Jurkat, Clone E6-1 (cell line): ENCODE data around the gene GDF2. TPM values are rescaled to one million over a fixed set of nuclear protein-coding genes. Genes with fewer than 3 reads are reported as not detected.

Source experiments
- DNase-seq: peaks from one replicate; pipeline ENCODE4 v3.0.0-alpha.2; 2011; ENCODE audit warnings: low read depth, low spot score
- H3K4me3 ChIP-seq: 2 replicates; pipeline ENCODE4 v1.5.1; 2011; ENCODE audit warnings: mild to moderate bottlenecking, low read length, control low read depth, moderate library complexity
- polyA plus RNA-seq: library from polyadenylated mRNA; unstranded; fragments of >200 nt; gene quantifications from one replicate; pipeline ENCODE4 v1.2.1, GENCODE V29; 2012; ENCODE audit warnings: missing spikeins; ENCODE audit not compliant: insufficient read length, insufficient read depth

Gene GDF2
- not detected for polyA plus RNA-seq

DNA sequence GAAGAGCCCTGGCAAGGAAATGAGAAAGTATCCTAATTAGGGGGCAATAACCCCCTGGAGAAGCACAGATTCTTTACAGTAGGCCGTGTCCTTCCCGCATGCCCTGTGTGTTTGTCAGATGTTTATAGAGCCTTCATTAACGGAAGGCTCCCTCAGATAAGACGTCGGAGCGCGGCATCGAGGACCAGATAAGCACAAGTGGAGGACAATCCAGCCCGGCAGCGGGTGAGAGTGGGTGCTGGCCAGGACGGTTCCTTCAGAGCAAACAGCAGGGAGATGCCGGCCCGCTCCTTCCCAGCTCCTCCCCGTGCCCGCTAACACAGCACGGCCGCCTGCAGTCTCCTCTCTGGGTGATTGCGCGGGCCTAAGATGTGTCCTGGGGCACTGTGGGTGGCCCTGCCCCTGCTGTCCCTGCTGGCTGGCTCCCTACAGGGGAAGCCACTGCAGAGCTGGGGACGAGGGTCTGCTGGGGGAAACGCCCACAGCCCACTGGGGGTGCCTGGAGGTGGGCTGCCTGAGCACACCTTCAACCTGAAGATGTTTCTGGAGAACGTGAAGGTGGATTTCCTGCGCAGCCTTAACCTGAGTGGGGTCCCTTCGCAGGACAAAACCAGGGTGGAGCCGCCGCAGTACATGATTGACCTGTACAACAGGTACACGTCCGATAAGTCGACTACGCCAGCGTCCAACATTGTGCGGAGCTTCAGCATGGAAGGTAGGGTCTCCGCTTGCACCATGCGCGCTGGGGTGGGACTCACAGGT is at the start of gene GDF2:
GDF2 (plus strand) TSS at position 155 of the 762 bp plus-strand sequence; CDS start at position 370, 215 bp downstream.
- no peak within 1 kb of the TSS for H3K4me3 ChIP-seq
- no peak for DNase-seq

DNA sequence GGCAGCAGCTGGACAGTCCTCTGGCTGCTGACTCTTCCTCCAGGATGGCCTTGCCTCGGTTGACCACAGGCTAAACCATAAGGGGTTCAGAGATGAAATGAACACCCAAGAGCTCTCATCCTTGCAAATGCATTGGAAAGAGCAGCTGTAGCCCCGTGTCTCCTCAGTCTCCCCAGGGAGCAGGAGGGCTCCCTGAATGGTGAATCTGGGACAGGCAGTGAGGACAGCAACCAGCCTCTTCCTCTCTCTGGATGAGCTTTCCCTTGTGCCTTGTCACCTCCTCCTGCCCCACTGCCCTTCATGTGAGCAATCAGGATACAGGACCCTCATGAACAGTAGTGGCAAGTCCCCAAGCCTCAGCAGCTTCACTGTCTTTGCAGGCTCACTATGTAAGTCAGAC is 46.2 kb upstream of the GDF2 start:
- no peak overlapping the region for H3K4me3 ChIP-seq
- DNase-seq, result no peak

DNA sequence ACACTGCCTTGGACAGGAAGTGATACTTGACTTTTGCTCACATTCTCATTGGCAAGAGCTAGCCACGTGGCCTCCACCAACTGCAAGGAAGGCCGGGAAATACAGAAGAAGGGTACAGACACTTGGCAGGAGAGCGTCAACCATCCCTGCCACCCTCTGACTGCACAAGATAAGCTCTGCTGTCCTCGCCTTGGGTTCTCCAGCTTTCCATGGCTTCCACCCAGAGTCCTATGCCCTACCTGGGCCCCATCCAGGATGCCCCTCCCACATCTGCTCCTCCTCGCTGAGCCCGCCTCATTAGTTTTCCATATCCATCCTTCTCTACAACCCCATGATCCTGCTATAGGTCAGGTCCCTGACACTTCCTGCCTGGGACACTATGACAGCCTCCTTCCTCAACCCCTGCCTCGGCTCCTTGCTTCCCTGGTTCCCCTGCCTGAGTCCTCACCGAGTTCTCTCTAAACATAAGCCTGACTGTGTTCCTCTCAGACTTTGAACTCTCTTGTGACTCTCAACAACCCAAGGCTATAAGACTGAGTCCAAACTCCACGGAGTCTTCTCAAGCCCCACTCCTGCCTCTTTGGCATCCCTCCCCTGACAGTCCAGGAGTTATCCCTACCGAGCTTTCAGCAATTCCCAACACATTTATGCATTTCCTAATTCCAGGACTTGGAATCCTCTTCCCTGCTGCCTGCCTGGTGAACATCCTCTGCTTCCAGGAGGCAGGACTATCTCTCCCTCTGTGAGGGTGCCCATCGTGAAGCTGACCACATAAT is 45.5 kb upstream of the GDF2 start:
- no peak for DNase-seq
- peak overlapping the region; percentile 20; the same call in 1 of the 2 replicates for H3K4me3 ChIP-seq

DNA sequence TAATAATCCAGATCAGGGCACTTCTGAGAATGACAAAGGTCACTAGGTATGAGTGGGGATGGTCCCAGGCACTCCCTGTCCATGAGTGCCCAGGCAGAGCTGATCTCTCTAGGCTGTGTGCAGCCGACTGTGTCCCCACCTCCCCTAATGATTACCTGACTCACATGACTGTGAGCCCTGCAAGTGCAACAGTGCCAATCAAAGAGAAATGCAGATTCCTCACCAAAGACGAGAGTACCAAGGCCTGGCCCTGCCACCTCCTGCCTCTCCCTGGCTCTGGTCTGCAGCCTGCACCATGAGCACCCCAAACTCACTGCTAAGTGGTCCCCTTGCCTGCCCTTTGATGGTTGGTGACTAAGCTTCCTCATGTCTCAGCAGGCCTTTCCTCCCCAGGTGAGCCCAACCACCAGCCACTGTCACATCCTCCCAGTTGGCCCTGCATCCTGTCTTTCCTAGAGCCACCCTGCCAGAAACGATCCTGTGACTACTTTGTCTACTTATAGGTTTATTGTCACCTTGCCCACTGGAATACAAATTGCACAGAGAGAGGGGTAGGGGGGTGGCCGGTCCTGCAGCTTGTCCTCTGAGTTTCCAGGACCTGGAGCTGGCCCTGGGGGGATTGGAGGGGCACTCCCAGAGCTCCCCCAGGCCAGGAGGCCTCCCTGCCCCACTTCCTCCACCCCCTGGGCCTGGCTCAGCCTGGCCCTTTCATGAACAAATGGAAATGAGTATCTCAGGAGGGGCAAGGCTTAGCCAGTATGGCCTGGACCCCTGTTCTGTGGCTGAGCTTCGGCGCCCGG is 44.7 kb upstream of the GDF2 start:
- peak overlapping the region; percentile 20 for H3K4me3 ChIP-seq
- DNase-seq, result peak; percentile 94

DNA sequence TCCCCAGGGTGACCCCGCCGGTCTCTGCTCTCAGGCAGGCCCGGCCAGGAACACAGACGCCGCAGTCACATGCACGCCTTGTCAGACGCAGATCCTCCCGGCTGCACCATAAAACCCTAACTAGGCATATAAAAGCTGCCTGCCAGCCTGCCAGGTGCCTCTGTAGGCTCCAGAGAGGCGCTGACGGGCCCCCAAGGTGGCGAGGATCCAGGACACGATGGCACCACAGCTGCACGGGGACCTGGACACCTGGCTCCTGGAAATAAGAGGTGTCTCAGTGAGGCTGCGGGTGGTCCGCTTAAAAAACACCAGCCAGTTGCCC is 44.1 kb upstream of the GDF2 start:
- H3K4me3 ChIP-seq, result no peak overlapping the region
- DNase-seq, result peak; percentile 34

DNA sequence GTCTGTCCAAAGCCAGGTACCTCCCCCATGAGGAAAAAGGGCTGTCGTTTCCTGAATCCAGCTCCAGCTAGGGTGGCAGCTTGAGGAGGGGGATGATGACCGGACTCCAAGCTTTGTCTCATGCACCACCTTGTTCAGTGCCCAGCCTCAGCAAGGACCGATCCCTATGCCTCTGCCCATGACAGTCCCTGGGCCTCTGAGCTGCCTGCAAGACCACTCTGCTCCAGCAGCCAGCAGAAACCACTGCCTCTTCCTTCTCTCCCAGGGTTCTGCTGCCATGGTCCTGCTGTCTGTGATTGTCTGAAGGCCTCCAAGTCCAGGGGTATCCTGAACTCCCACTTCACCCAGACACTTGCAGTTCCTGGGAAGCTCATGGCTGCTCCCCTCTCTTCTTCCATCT is 43.5 kb upstream of the GDF2 start:
- no peak for DNase-seq
- H3K4me3 ChIP-seq, result no peak overlapping the region

DNA sequence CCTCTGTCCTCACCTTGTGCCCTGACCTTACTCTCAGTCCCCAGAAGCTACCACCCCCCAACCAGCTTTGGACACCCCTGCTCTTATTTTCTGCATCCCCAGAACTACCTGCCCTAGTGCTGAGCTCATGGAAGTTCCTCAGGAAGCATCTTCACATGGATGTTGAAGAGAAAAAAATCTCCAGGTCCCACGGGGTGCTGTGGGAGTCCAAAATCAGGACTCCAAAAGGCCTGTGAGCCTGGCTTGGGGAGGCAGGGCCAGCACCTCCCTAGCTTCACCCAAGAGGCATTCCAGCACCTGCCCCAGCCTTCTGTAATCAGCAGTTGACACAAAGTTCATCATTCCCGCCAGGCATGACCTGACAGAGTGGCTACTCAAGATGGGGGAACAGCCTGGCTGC is 43.0 kb upstream of the GDF2 start:
- no peak overlapping the region for H3K4me3 ChIP-seq
- DNase-seq, result no peak

DNA sequence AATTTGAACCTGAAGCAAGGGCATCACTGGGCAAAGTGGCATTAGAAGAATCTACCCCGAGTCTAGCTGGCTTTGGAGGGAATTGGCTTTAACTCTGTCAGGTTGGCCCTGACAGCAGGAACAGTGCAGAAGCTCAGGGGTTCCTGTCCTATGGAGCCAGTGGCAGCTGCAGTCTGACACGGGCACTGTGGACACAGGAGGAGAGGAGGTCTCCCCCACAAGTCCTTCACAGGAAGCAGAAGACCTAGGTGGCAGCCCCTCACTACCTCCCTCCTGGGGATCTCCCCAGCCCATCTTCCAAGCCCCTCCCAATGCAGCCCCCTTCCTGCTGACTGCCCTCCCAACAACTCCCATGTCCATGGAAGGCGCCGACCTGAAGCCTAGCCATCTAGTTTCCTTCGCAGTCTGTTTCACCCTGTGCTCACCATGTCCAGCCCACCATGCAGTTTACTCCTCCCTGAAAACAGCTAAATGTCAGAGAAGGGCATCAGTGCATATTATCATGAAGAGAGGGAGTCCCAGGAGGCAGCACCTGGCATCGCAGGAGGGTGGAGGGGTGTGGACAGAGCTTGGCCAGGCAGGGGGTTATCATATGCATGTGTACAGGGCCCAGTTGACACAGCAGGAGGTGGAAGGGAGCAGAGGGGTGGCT is 40.1 kb upstream of the GDF2 start:
- no peak for DNase-seq
- no peak overlapping the region for H3K4me3 ChIP-seq

DNA sequence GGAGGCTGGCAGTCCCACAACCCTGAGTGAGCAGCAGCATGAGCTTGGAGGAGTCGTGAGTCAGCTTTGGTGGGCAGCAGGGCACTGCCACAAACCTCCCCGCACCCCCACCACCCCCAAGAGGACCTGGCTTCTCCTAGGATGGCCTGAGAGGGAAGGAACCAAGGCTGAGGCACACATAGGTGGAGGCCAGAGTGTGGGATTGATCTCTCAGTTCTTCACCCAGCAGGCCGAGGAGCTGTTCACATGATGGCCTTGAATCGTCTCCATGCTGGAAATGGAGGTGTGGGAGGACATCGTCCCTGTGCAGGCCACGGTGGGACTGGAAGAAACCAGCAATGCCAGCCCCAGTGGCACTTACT is 39.6 kb upstream of the GDF2 start:
- H3K4me3 ChIP-seq, result no peak overlapping the region
- no peak for DNase-seq

DNA sequence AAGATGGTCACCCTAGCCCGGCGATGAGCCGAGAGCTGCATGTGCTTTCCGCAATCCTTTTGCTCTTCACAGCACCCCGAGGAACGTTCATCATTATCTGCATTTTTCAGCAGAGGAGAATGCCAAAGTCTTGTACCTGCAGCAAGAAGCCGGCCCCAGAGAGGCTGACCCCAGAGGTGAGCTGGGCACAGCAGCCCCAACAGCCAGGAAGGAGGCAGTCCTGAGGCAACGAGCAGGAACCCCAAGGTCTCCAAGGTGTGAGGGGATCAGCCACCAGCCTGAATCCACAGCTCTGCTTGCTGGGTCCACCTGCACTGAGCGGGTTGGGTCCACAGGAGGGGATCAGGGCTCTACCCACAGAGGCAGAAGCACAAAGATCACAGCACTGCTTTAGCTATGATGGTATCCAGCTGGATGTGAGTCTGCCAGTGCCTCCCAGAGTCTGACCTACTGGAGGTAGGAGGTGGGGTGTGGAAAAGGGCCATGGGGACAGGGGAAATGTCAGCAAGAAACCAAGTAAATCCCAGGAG is 39.1 kb upstream of the GDF2 start:
- no peak for DNase-seq
- H3K4me3 ChIP-seq, result no peak overlapping the region

DNA sequence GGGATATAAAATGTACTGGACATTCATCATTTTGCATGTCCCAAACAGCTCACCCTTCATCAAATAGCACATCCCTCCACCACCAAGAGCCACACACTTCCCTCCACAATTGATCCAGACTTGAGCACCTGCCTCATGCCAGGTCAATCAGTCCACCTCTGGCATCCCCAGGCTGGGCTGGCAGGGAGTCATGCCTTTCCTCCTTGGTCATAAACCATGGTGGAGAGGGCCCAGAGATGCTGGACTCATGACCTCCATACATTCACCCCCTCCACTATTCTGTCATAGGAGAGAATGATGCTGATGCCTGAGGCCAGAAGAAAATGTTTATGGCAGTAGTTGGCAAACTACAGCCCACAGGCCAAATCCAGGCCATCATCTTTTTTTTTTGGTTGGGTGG is 38.4 kb upstream of the GDF2 start:
- H3K4me3 ChIP-seq, result no peak overlapping the region
- no peak for DNase-seq

DNA sequence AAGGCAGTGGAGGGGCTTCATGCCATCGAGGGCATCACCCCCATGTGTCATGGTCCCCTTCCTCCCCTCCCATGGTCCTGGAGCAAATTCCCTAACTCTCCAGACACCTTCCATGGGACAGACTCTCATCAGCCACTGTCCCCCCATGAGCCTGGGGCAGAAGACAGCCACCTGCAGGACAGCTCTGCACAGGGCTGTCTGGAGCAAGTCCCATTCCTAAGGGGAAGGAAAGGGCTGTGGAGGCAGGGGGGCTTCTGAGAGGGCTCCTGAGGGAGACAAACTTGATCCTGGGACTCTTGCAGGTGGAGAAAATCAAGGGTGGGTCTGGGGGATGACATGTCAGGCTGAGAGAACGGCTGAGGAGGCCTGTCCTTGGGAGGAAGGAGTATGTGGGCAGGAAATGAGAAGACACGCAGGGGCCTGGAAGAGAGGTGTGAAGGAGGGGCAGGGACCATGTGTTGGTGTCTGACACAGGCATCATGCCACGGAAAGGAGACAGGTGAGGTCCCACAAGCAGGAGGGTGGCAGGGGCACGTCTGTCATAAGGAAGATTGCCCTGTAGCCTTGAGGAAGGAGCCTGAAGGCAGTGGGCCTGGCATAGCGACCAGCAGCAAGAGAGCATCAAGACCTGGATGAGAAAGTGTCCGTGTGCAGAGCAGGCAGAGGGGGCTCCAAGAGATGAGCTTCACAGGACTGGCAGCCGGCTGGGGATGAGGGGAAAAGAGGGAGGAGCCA is 36.7 kb upstream of the GDF2 start:
- no peak overlapping the region for H3K4me3 ChIP-seq
- DNase-seq, result no peak

DNA sequence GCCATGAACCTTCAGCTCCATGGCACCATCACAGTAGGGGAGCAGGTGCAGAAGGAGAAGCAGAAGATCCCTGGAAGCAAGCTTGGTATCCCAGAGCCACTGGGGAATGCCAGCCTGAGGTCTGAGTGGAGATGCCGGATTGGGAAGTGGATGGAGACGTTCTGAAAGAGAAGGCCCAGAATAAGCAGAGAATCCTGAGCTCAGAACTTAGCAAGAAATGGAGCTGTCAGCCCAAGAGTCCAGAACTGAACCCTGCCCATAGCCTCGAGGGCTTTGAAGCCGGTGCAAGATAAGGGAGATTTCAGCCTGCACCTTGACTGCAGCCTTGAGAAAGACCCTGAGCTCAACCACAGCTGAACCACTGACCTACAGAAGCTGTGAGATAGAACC is 36.1 kb upstream of the GDF2 start:
- no peak overlapping the region for H3K4me3 ChIP-seq

DNA sequence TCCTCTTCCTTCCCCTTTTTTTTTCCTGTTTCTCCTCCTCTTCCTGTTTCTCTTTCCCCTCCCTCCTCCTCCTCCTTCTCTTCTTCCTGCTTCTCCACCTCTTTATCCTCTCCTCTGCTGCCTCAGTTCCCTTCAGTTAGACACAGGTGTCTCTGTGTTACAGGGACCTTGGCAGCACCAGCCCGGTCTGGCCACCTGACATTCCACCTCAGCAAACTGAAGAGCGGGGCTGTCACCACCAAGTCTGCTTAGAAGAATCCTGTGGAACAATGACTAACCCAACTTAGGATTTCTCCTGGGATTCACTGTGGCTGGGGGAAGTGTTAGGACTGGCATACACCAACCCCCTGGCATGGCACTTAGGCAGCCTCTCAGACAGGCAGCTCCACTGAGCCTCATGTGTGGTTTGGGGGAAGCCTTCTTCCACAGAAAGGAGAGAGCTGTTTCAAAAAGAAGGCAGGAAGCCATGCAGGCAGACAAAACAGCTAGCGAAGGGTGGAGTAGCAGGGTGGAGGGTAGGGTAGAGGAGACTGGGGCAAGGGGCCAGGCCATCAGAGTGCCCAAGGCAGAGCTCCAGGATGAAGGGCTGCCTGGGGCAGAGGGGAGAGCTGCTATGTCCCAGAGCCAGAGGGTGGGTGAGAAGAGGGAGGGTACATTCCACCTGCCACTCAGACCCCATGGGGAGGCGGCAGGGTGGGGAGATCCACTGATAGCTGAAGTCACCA is 35.5 kb upstream of the GDF2 start:
- DNase-seq, result peak; percentile 45
- H3K4me3 ChIP-seq, result no peak overlapping the region

More for the DNA sequence above, 36.1 kb upstream of the GDF2 start:
- DNase-seq, result no peak

DNA sequence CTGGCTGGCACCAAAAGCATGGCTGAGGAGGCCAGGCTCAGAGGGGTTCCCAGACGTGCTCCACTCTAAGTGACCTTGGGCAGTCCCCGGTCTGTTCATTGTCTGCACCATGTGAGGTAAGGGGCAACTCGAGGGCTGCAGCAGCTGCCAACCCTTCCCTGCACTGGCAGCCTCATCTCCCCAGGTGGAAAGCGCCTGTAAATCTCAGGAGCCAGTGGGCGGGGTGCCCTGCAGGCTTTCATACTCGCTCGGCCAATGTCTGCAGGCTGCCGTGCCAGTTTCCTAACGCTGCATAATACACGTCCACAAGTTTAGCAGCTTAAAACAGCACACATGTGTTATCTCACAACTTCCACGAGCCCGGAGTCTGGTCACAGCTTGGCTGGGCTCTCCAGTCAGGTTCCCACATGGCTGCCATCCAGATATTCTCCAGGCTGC is 34.9 kb upstream of the GDF2 start:
- no peak for DNase-seq
- H3K4me3 ChIP-seq, result no peak overlapping the region

DNA sequence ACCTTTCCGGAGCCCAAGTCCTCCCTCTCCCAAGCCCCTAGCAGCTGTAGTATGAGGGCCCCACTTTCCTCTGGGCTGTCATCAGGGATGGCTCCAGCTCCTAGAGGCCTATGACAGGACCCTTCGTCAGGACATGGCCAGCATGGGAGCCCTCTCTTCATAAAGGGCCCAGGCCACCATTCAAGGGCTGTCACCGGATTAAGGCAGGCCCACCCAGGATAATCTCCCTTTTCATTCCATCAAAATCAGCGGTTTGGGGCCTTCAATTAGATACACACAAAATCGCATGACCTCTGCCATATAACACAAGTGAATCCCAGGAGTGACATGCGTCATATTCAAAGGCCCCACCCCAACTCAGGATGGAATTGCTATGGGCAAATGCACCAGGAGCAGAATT is 34.4 kb upstream of the GDF2 start:
- no peak for DNase-seq
- H3K4me3 ChIP-seq, result no peak overlapping the region

DNA sequence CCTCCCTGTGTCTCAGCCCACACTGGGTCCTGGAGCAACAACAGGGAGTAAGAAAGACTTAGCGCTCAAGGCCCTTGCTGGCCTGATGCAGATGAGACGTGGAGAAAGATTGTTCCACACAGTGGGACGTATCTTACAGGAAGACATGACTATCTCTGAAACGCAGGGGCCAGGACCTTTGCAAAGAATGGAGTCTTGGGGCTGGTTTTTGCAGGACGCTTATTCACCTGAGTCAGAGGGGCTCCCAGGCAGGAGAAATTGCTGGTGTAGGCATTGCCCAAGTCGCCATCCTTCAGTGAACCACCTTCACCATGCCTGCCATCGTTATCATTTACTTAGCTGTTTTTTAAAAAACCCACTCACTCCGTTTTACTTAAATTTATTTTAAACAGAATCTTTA is 34.0 kb upstream of the GDF2 start:
- no peak for DNase-seq
- no peak overlapping the region for H3K4me3 ChIP-seq

DNA sequence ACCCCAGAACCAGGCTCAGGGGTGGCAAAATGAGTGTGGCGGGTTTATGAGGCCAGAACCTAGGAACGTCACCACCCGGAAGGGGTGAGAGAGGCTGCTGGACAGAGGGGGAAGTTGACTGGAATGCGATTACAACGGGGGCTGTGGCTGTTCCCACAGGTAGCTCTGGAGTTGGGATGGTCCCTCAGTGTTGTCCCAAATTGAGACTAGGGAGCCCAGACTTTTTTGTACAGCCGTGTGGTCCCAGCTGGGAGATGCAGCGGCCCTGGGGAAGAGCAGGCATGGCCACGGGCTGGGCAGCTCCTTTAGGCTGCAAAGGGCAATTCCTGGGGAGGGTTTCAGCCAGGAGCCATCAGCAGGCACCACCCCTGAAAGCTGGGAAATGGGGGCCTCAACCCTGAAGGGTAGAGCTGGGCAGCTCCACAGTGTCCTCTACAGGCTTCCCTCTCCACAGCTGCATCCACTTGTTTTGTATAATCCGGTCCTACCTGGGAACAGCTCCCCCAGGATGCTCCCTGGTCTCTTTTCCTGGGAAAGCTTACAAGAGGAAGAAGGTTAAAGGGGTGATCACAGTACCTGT is 33.2 kb upstream of the GDF2 start:
- no peak overlapping the region for H3K4me3 ChIP-seq
- DNase-seq, result no peak
